ENCODE results near the gene CHST15.

DNA sequence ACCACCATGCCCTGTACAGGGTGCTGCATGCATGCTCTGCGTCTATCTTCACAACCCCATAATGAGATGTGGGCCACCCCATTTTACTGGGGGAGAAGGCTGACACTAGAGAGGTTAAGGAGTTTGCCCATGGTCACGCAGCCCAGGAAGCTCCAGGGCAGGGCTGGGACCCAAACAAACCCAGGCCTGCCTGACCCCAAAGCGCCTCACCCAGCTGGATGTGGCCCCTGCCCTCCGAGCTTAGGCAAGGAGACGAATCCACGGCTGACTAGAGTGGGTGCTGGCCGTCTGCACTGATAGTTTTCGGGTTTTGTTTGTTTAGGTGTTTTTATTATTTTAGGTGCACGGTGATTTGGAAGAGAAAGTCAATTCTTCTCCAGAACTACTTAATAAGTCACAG, 65.7 kb downstream of the CHST15 start:
- TF ChIP-seq RFX3 (CRISPR knock-in tag; IDR thresholded peaks at IDR 0.05) (no peak), ZNF143 (CRISPR knock-in tag; IDR thresholded peaks at IDR 0.05) (no peak), HNRNPK (IDR thresholded peaks at IDR 0.05; ENCODE audit: low read depth, low read length, poor library complexity, severe bottlenecking) (no peak)

All from HepG2 (cell line).